ENCODE data around the gene RAD51B. TPM values are rescaled to one million over a fixed set of nuclear protein-coding genes. Genes with fewer than 3 reads are reported as not detected.

Gene RAD51B
- total and polyA plus RNA-seq, 2 donors (not counting 1 experiment from before 2014, with no cell fraction given): 4.6 to 16.3 TPM

DNA sequence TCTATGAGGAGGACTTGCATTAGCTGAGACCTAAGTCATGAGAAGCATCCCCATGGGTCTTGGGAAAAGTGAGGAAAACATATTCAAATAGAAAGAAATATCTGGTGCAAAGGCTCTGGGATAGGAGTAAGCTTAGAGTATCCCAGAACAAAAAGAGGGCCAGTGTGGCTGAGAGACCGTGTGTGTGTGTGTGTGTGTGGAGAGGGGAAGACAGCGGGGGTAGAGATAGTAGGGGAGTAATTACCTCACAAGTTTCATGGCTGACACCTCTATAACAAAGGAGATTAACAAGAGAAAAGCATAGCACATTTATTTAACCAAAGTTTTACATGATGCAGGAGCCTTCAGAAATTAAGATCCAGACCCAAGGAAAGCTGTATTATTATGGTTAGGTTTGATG is 440.5 kb downstream of the RAD51B start:
- Histone ChIP-seq H2AFZ (ENCODE audit: low read length) (no peak overlapping the region), H3K4me1 (ENCODE audit: control insufficient read depth, extremely low read depth, insufficient read depth, low read length) (peaks cover 6% of the 10 kb centered on the region), H4K20me1 (ENCODE audit: control insufficient read depth, extremely low read depth, insufficient read depth, low read length) (no peaks in the 10 kb centered on the region), H3K9me3 (ENCODE audit: control insufficient read depth, insufficient read depth, low read depth, low read length) (no peaks in the 10 kb centered on the region), H3K27me3 (ENCODE audit: control insufficient read depth, insufficient read depth, low read length) (no peaks in the 10 kb centered on the region), H3K27ac (ENCODE audit: insufficient read depth, low read length) (no peak overlapping the region), H3K36me3 (ENCODE audit: control insufficient read depth, insufficient read depth, low read length) (no peaks in the 10 kb centered on the region), H3K9ac (ENCODE audit: insufficient read depth, low read length) (no peak overlapping the region), H3K4me2 (ENCODE audit: extremely low read depth, insufficient read depth, low read length) (no peak overlapping the region), H3K79me2 (ENCODE audit: control insufficient read depth, insufficient read depth, low read length) (no peaks in the 10 kb centered on the region), H3K4me3 (replicated peaks in 1 of 4; ENCODE audit: control extremely low read depth in 1 of 4, insufficient read depth in 1 of 4, low read depth in 3 of 4, low read length in 4 of 4) (no peak overlapping the region)
- TF ChIP-seq, protein P1, sequence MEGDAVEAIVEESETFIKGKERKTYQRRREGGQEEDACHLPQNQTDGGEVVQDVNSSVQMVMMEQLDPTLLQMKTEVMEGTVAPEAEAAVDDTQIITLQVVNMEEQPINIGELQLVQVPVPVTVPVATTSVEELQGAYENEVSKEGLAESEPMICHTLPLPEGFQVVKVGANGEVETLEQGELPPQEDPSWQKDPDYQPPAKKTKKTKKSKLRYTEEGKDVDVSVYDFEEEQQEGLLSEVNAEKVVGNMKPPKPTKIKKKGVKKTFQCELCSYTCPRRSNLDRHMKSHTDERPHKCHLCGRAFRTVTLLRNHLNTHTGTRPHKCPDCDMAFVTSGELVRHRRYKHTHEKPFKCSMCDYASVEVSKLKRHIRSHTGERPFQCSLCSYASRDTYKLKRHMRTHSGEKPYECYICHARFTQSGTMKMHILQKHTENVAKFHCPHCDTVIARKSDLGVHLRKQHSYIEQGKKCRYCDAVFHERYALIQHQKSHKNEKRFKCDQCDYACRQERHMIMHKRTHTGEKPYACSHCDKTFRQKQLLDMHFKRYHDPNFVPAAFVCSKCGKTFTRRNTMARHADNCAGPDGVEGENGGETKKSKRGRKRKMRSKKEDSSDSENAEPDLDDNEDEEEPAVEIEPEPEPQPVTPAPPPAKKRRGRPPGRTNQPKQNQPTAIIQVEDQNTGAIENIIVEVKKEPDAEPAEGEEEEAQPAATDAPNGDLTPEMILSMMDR (conservative IDR thresholded peaks at IDR 0.05 in 1 of 2, IDR thresholded peaks at IDR 0.05 in 1 of 2; ENCODE audit: low read depth in 1 of 2, low read length in 2 of 2): no peak
- no peak for TF ChIP-seq EZH2 (IDR thresholded peaks at IDR 0.05; ENCODE audit: low read length, missing control alignments)
- no peak for DNase-seq (ENCODE audit: low read depth in 2 of 2)

DNA sequence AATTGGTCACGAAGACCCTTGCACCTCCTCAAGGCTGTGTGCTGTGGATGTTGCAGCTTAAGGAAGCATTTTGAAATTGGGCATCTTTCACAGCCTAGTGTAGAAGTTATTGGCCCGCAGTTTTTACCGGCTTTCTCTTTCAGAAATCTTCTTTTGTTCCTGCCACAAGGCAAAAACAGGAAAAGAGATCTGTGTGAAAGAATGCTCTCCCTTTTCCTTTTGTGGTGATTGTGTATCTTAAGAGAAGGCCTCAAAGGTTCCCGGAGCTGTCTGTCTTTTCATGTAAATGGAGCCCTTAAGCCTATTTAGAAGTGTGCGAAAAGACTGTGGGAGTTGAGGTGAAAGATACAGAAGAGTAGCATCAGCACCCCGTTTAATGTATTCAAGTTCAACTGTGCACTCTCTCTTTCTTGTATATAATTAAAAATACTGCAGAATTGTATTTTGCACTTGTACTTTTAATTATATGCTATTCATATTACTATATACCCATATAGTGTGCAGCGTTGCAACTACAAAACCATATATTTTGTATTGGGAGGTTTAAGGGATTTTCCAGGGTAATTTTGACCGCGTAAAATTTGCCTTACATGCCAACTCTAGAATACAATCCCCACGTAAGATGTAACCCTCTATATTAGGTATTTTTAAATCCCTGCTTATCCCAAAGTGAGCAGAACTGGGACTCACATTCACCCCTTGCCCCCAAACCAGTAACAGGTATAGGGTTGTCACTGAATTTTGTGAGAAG is 441.7 kb downstream of the RAD51B start:
- no peak for TF ChIP-seq EZH2 (IDR thresholded peaks at IDR 0.05; ENCODE audit: low read length, missing control alignments)
- TF ChIP-seq, protein P1 (conservative IDR thresholded peaks at IDR 0.05 in 1 of 2, IDR thresholded peaks at IDR 0.05 in 1 of 2; ENCODE audit: low read depth in 1 of 2, low read length in 2 of 2): no peak
- Histone ChIP-seq H3K27ac (ENCODE audit: insufficient read depth, low read length) (no peak overlapping the region), H3K4me1 (ENCODE audit: control insufficient read depth, extremely low read depth, insufficient read depth, low read length) (no peaks in the 10 kb centered on the region), H3K27me3 (ENCODE audit: control insufficient read depth, insufficient read depth, low read length) (no peaks in the 10 kb centered on the region), H4K20me1 (ENCODE audit: control insufficient read depth, extremely low read depth, insufficient read depth, low read length) (no peaks in the 10 kb centered on the region), H3K4me2 (ENCODE audit: extremely low read depth, insufficient read depth, low read length) (no peak overlapping the region), H3K4me3 (replicated peaks in 1 of 4; ENCODE audit: control extremely low read depth in 1 of 4, insufficient read depth in 1 of 4, low read depth in 3 of 4, low read length in 4 of 4) (no peak overlapping the region), H3K36me3 (ENCODE audit: control insufficient read depth, insufficient read depth, low read length) (no peaks in the 10 kb centered on the region), H3K9me3 (ENCODE audit: control insufficient read depth, insufficient read depth, low read depth, low read length) (no peaks in the 10 kb centered on the region), H3K79me2 (ENCODE audit: control insufficient read depth, insufficient read depth, low read length) (no peaks in the 10 kb centered on the region), H2AFZ (ENCODE audit: low read length) (no peak overlapping the region), H3K9ac (ENCODE audit: insufficient read depth, low read length) (no peak overlapping the region)
- no peak for DNase-seq (ENCODE audit: low read depth in 2 of 2)

DNA sequence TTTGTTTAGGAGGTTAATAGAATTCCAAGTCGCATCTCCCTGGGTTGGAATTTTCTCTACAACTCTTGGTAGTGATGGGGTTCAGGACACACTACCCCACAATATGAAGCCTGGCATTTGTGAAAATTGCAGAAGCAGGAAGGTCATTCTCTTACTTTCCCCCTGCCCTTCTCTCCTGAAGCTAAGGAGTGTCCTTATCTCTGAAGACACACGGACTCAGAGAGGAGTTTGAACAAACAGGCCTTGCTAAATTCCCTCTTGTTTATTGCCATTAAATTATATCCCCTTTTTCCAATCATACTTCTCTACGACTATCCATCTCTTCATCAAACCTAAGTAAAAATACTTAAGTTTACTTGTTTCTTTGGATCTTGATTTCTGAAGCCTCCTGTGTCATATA is 443.0 kb downstream of the RAD51B start:
- no peak for TF ChIP-seq EZH2 (IDR thresholded peaks at IDR 0.05; ENCODE audit: low read length, missing control alignments)
- TF ChIP-seq, protein P1 (conservative IDR thresholded peaks at IDR 0.05 in 1 of 2, IDR thresholded peaks at IDR 0.05 in 1 of 2; ENCODE audit: low read depth in 1 of 2, low read length in 2 of 2): no peak
- no peak overlapping the region for H3K4me3 ChIP-seq (replicated peaks in 1 of 4; ENCODE audit: control extremely low read depth in 1 of 4, insufficient read depth in 1 of 4, low read depth in 3 of 4, low read length in 4 of 4)
- H4K20me1 ChIP-seq (ENCODE audit: control insufficient read depth, extremely low read depth, insufficient read depth, low read length): no peaks in the 10 kb centered on the region
- no peaks in the 10 kb centered on the region for H3K79me2 ChIP-seq (ENCODE audit: control insufficient read depth, insufficient read depth, low read length)
- H3K27ac ChIP-seq (ENCODE audit: insufficient read depth, low read length): no peak overlapping the region
- H3K36me3 ChIP-seq (ENCODE audit: control insufficient read depth, insufficient read depth, low read length): no peaks in the 10 kb centered on the region
- H3K27me3 ChIP-seq (ENCODE audit: control insufficient read depth, insufficient read depth, low read length): no peaks in the 10 kb centered on the region
- H3K9me3 ChIP-seq (ENCODE audit: control insufficient read depth, insufficient read depth, low read depth, low read length): no peaks in the 10 kb centered on the region
- no peak overlapping the region for H2AFZ ChIP-seq (ENCODE audit: low read length)
- H3K4me2 ChIP-seq (ENCODE audit: extremely low read depth, insufficient read depth, low read length): no peak overlapping the region
- no peak for DNase-seq (ENCODE audit: low read depth in 2 of 2)
- no peaks in the 10 kb centered on the region for H3K4me1 ChIP-seq (ENCODE audit: control insufficient read depth, extremely low read depth, insufficient read depth, low read length)
- no peak overlapping the region for H3K9ac ChIP-seq (ENCODE audit: insufficient read depth, low read length)
